Measurements from ENCODE around the gene TBXAS1.

TBXAS1 gene

DNA sequence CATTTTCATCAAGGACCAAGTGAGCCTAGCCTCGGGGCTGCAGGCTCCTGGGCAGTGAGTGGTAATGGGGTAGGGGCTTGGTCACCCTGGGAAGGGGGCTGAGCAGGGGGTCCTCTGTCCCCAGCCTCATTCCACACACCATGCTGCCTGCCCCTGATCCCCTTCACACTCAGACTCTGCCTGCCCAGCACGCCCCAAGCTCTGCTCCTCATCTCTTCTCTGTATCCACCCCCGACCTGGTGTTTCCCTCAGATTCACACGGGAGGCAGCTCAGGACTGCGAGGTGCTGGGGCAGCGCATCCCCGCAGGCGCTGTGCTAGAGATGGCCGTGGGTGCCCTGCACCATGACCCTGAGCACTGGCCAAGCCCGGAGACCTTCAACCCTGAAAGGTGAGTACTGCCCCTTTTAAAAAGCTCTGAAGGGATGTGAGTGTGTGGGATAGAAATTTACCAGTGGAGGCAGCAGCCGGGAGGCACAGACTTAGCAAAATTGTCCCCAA lies 186.5 kb downstream of the TBXAS1 start:
- no peak overlapping the region for H2BK12ac ChIP-seq (ENCODE audit: low read length in 2 of 2)
- no peak for DNase-seq
- no peak overlapping the region for H3K14ac ChIP-seq (ENCODE audit: low read length in 2 of 2)
- no peak overlapping the region for H4K91ac ChIP-seq (ENCODE audit: low read length)
- H3K23ac ChIP-seq (ENCODE audit: low read length in 2 of 2): no peak overlapping the region
- no peak overlapping the region for H3K4ac ChIP-seq (ENCODE audit: low read depth in 1 of 2, low read length in 2 of 2)
- no peak overlapping the region for H2BK5ac ChIP-seq (ENCODE audit: low read depth, low read length, poor library complexity, severe bottlenecking)
- H3K79me1 ChIP-seq (replicated peaks; ENCODE audit: low read length, poor library complexity, severe bottlenecking): no peaks in the 10 kb centered on the region
- no peak overlapping the region for H3K4me3 ChIP-seq (ENCODE audit: insufficient read depth in 1 of 2, low read depth in 1 of 2, low read length in 2 of 2)
- H3K36me3 ChIP-seq (ENCODE audit: control insufficient read depth in 1 of 2, insufficient read depth in 2 of 2, low read depth in 1 of 2, low read length in 2 of 2): no peaks in the 10 kb centered on the region
- no peaks in the 10 kb centered on the region for H3K4me1 ChIP-seq (ENCODE audit: control insufficient read depth, insufficient read depth, low read depth, low read length)
- H2AFZ ChIP-seq (ENCODE audit: low read depth, low read length): no peak overlapping the region
- H3K4me2 ChIP-seq (ENCODE audit: low read length, poor library complexity, severe bottlenecking): no peak overlapping the region
- H3K27me3 ChIP-seq (ENCODE audit: control insufficient read depth in 1 of 2, insufficient read depth in 1 of 2, low read length in 2 of 2): peaks cover 29 to 42% of the 10 kb centered on the region in 2 experiments
- no peak overlapping the region for H4K8ac ChIP-seq (ENCODE audit: low read length)
- H3K27ac ChIP-seq (ENCODE audit: low read length, poor library complexity, severe bottlenecking): no peak overlapping the region
- no peak overlapping the region for H2BK15ac ChIP-seq (ENCODE audit: low read depth, poor library complexity, severe bottlenecking)
- no peak overlapping the region for H3K18ac ChIP-seq (ENCODE audit: low read depth in 1 of 2, low read length in 2 of 2)
- whole genome bisulfite sequencing: 90% methylated on average over 10 of the region's 11 CpGs
- no peaks in the 10 kb centered on the region for H3K9me3 ChIP-seq (ENCODE audit: control insufficient read depth, low read length)
- no peak overlapping the region for H3K9ac ChIP-seq (ENCODE audit: low read length)
- H2BK120ac ChIP-seq (ENCODE audit: low read depth, low read length): no peak overlapping the region
- no peak overlapping the region for H2AK5ac ChIP-seq (ENCODE audit: low read length, severe bottlenecking)

DNA sequence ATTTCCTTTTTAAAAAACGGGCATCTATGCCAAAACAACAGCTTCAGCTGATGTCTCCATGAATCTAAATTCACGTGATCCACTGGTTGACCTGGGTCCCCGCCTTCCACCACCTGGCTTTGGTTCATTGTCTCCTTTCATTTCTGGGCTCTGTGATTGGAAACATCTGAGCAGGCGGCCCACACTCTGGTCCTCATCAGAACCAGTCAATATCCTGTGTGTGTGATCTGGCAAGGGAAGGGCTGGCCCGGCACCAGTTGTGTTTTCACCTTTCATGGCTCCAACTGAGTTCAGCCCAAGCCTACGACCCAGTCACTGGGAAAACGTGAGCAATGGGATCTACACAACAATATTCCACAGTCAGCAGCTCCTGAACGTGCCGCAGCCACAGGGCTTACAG lies 187.5 kb downstream of the TBXAS1 start:
- Histone ChIP-seq H3K79me1 (replicated peaks; ENCODE audit: low read length, poor library complexity, severe bottlenecking) (no peaks in the 10 kb centered on the region), H2BK5ac (ENCODE audit: low read depth, low read length, poor library complexity, severe bottlenecking) (no peak overlapping the region), H4K91ac (ENCODE audit: low read length) (no peak overlapping the region), H4K8ac (ENCODE audit: low read length) (no peak overlapping the region), H3K4ac (ENCODE audit: low read depth in 1 of 2, low read length in 2 of 2) (no peak overlapping the region), H3K18ac (ENCODE audit: low read depth in 1 of 2, low read length in 2 of 2) (no peak overlapping the region), H3K27ac (ENCODE audit: low read length, poor library complexity, severe bottlenecking) (no peak overlapping the region), H2AFZ (ENCODE audit: low read depth, low read length) (no peak overlapping the region), H3K9me3 (ENCODE audit: control insufficient read depth, low read length) (no peaks in the 10 kb centered on the region), H3K4me3 (ENCODE audit: insufficient read depth in 1 of 2, low read depth in 1 of 2, low read length in 2 of 2) (no peak overlapping the region), H3K4me2 (ENCODE audit: low read length, poor library complexity, severe bottlenecking) (no peak overlapping the region), H3K9ac (ENCODE audit: low read length) (no peak overlapping the region), H3K36me3 (ENCODE audit: control insufficient read depth in 1 of 2, insufficient read depth in 2 of 2, low read depth in 1 of 2, low read length in 2 of 2) (no peaks in the 10 kb centered on the region), H2AK5ac (ENCODE audit: low read length, severe bottlenecking) (no peak overlapping the region), H3K4me1 (ENCODE audit: control insufficient read depth, insufficient read depth, low read depth, low read length) (peaks cover under 1% of the 10 kb centered on the region), H2BK12ac (ENCODE audit: low read length in 2 of 2) (no peak overlapping the region), H3K23ac (ENCODE audit: low read length in 2 of 2) (no peak overlapping the region), H3K14ac (ENCODE audit: low read length in 2 of 2) (no peak overlapping the region), H2BK120ac (ENCODE audit: low read depth, low read length) (no peak overlapping the region), H2BK15ac (ENCODE audit: low read depth, poor library complexity, severe bottlenecking) (no peak overlapping the region), H3K27me3 (ENCODE audit: control insufficient read depth in 1 of 2, insufficient read depth in 1 of 2, low read length in 2 of 2) (peaks cover 26 to 37% of the 10 kb centered on the region in 2 experiments)
- DNase-seq: no peak
- 83% methylated on average over 9 of the region's 9 CpGs for WGBS

DNA sequence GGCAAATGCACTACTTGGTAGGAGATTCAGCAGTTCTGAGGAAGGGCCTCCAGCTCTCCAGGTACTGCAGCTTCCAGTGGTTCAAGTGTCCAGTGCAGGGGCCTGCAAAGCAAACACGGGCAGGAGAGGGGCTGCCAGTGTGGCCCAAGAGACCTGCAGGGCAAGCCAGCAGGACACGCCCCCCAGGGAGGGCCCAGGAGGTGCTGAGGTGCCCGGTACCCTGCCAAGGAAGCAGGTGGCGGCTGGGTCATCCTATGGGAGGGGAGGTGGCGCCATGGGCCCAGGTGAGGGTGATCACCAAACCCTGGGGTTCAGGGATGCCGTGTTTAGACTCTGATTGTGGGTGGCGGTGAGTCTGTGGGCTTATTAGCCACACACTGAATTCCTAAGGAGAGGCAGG lies 188.0 kb downstream of the TBXAS1 start:
- no peak overlapping the region for H3K9ac ChIP-seq (ENCODE audit: low read length)
- H2BK5ac ChIP-seq (ENCODE audit: low read depth, low read length, poor library complexity, severe bottlenecking): no peak overlapping the region
- H3K18ac ChIP-seq (ENCODE audit: low read depth in 1 of 2, low read length in 2 of 2): no peak overlapping the region
- H2BK120ac ChIP-seq (ENCODE audit: low read depth, low read length): no peak overlapping the region
- H2BK12ac ChIP-seq (ENCODE audit: low read length in 2 of 2): no peak overlapping the region
- 88% methylated on average over 7 of the region's 7 CpGs for WGBS
- H4K8ac ChIP-seq (ENCODE audit: low read length): no peak overlapping the region
- no peaks in the 10 kb centered on the region for H3K79me1 ChIP-seq (replicated peaks; ENCODE audit: low read length, poor library complexity, severe bottlenecking)
- no peak overlapping the region for H3K14ac ChIP-seq (ENCODE audit: low read length in 2 of 2)
- peak overlapping the region; percentile 18 for H4K91ac ChIP-seq (ENCODE audit: low read length)
- no peak for DNase-seq
- H3K36me3 ChIP-seq (ENCODE audit: control insufficient read depth in 1 of 2, insufficient read depth in 2 of 2, low read depth in 1 of 2, low read length in 2 of 2): no peaks in the 10 kb centered on the region
- H3K4ac ChIP-seq (ENCODE audit: low read depth in 1 of 2, low read length in 2 of 2): no peak overlapping the region
- no peak overlapping the region for H2BK15ac ChIP-seq (ENCODE audit: low read depth, poor library complexity, severe bottlenecking)
- H3K27me3 ChIP-seq (ENCODE audit: control insufficient read depth in 1 of 2, insufficient read depth in 1 of 2, low read length in 2 of 2): peaks cover 23 to 32% of the 10 kb centered on the region in 2 experiments
- no peak overlapping the region for H2AFZ ChIP-seq (ENCODE audit: low read depth, low read length)
- H3K4me1 ChIP-seq (ENCODE audit: control insufficient read depth, insufficient read depth, low read depth, low read length): peaks cover 2% of the 10 kb centered on the region
- H3K4me3 ChIP-seq (ENCODE audit: insufficient read depth in 1 of 2, low read depth in 1 of 2, low read length in 2 of 2): no peak overlapping the region
- no peaks in the 10 kb centered on the region for H3K9me3 ChIP-seq (ENCODE audit: control insufficient read depth, low read length)
- H3K27ac ChIP-seq (ENCODE audit: low read length, poor library complexity, severe bottlenecking): no peak overlapping the region
- H3K23ac ChIP-seq (ENCODE audit: low read length in 2 of 2): no peak overlapping the region
- no peak overlapping the region for H2AK5ac ChIP-seq (ENCODE audit: low read length, severe bottlenecking)
- H3K4me2 ChIP-seq (ENCODE audit: low read length, poor library complexity, severe bottlenecking): no peak overlapping the region

- Histone ChIP-seq H2BK15ac (ENCODE audit: low read depth, poor library complexity, severe bottlenecking) (no peak overlapping the region), H4K8ac (ENCODE audit: low read length) (no peak overlapping the region)
- 93% methylated on average over 15 of the region's 15 CpGs for WGBS
Observed at GRCh38 chr7:140017543-140017942, 188.5 kb downstream of the TBXAS1 start.

More at GRCh38 chr7:140017543-140017942, 188.5 kb downstream of the TBXAS1 start:
- H3K79me1 ChIP-seq (replicated peaks; ENCODE audit: low read length, poor library complexity, severe bottlenecking): no peaks in the 10 kb centered on the region
- H3K14ac ChIP-seq (ENCODE audit: low read length in 2 of 2): no peak overlapping the region
- H2BK12ac ChIP-seq (ENCODE audit: low read length in 2 of 2): no peak overlapping the region
- no peak overlapping the region for H2AFZ ChIP-seq (ENCODE audit: low read depth, low read length)
- no peaks in the 10 kb centered on the region for H3K9me3 ChIP-seq (ENCODE audit: control insufficient read depth, low read length)
- no peak overlapping the region for H3K4me3 ChIP-seq (ENCODE audit: insufficient read depth in 1 of 2, low read depth in 1 of 2, low read length in 2 of 2)
- H3K9ac ChIP-seq (ENCODE audit: low read length): no peak overlapping the region
- peaks cover 0 to 4% of the 10 kb centered on the region in 2 experiments for H3K36me3 ChIP-seq (ENCODE audit: control insufficient read depth in 1 of 2, insufficient read depth in 2 of 2, low read depth in 1 of 2, low read length in 2 of 2)
- peaks cover 18 to 27% of the 10 kb centered on the region in 2 experiments for H3K27me3 ChIP-seq (ENCODE audit: control insufficient read depth in 1 of 2, insufficient read depth in 1 of 2, low read length in 2 of 2)
- peaks cover 2% of the 10 kb centered on the region for H3K4me1 ChIP-seq (ENCODE audit: control insufficient read depth, insufficient read depth, low read depth, low read length)
- no peak overlapping the region for H2AK5ac ChIP-seq (ENCODE audit: low read length, severe bottlenecking)
- H4K91ac ChIP-seq (ENCODE audit: low read length): no peak overlapping the region
- no peak overlapping the region for H3K4me2 ChIP-seq (ENCODE audit: low read length, poor library complexity, severe bottlenecking)
- H3K4ac ChIP-seq (ENCODE audit: low read depth in 1 of 2, low read length in 2 of 2): no peak overlapping the region
- DNase-seq: no peak
- no peak overlapping the region for H3K27ac ChIP-seq (ENCODE audit: low read length, poor library complexity, severe bottlenecking)
- H2BK5ac ChIP-seq (ENCODE audit: low read depth, low read length, poor library complexity, severe bottlenecking): no peak overlapping the region
- no peak overlapping the region for H2BK120ac ChIP-seq (ENCODE audit: low read depth, low read length)
- no peak overlapping the region for H3K18ac ChIP-seq (ENCODE audit: low read depth in 1 of 2, low read length in 2 of 2)
- no peak overlapping the region for H3K23ac ChIP-seq (ENCODE audit: low read length in 2 of 2)

Data from mesenchymal stem cell (in vitro differentiated cells and primary cell).